Measurements from ENCODE around the gene KIAA1328. TPM values are rescaled to one million over a fixed set of nuclear protein-coding genes. Genes with fewer than 3 reads are reported as not detected.

Gene KIAA1328
- total and polyA plus RNA-seq, 2 experiments from 2014 or later: 3.3 to 12.5 TPM

DNA sequence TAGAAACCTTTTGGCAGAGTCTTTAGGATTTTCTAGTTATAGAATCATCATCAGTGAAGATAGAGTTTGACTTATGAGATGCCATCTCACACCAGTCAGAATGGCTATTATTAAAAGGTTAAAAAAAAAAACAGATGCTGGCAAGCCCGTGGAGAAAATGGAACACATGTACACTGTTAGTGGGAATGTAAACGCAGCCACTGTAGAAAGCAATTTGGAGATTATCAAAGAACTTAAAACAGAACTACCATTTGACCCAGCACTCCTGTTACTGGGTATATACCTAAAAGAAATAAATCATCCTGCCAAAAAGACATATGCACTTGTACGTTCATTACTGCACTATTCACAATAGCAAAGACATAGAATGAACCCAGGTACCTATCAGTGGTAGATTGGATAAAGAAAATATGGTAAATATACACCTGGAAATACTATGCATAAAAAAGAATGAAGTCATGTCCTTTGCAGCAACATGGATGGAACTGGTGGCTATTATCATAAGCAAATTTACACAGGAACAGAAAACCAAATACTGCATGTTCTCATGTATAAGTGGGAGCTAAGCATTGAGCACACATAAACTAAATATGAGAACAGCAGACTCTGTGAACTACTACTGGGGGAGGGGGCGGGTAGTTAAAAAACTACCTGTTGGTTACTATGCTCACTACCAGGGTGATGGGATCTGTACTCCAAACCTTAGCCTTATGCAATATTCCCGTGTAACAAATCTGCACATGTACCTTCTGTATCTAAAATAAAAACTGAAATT, 279.0 kb downstream of the KIAA1328 start:
- no peak overlapping the region for H3K4me3 ChIP-seq
- H3K79me2 ChIP-seq: no peaks in the 10 kb centered on the region
- H3K27ac ChIP-seq: no peak overlapping the region
- H3K9me3 ChIP-seq (ENCODE audit: low read depth): no peaks in the 10 kb centered on the region
- no peaks in the 10 kb centered on the region for H3K27me3 ChIP-seq
- no peak for DNase-seq (ENCODE audit: low spot score)
- no peak overlapping the region for H3K4me2 ChIP-seq
- no peaks in the 10 kb centered on the region for H4K20me1 ChIP-seq (ENCODE audit: insufficient read depth, poor library complexity, severe bottlenecking)
- no peaks in the 10 kb centered on the region for H3K36me3 ChIP-seq (replicated peaks; ENCODE audit: insufficient read depth, low read depth)
- TF ChIP-seq, protein P1, sequence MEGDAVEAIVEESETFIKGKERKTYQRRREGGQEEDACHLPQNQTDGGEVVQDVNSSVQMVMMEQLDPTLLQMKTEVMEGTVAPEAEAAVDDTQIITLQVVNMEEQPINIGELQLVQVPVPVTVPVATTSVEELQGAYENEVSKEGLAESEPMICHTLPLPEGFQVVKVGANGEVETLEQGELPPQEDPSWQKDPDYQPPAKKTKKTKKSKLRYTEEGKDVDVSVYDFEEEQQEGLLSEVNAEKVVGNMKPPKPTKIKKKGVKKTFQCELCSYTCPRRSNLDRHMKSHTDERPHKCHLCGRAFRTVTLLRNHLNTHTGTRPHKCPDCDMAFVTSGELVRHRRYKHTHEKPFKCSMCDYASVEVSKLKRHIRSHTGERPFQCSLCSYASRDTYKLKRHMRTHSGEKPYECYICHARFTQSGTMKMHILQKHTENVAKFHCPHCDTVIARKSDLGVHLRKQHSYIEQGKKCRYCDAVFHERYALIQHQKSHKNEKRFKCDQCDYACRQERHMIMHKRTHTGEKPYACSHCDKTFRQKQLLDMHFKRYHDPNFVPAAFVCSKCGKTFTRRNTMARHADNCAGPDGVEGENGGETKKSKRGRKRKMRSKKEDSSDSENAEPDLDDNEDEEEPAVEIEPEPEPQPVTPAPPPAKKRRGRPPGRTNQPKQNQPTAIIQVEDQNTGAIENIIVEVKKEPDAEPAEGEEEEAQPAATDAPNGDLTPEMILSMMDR (IDR thresholded peaks at IDR 0.05; ENCODE audit: poor library complexity): no peak
- TF ChIP-seq EZH2 (IDR thresholded peaks at IDR 0.05; ENCODE audit: borderline replicate concordance) (no peak), EZH2phosphoT487 (IDR thresholded peaks at IDR 0.05; ENCODE audit: low read depth, severe bottlenecking, unreplicated experiment) (no peak)
- no peaks in the 10 kb centered on the region for H3K9me2 ChIP-seq (replicated peaks; ENCODE audit: insufficient read depth)
- WGBS (ENCODE audit: low lambda C conversion rate, missing lambda C conversion rate): 69% methylated on average over 5 of the region's 5 CpGs
- no peaks in the 10 kb centered on the region for H3K4me1 ChIP-seq (ENCODE audit: insufficient read depth)
- H2AFZ ChIP-seq: no peak overlapping the region

DNA sequence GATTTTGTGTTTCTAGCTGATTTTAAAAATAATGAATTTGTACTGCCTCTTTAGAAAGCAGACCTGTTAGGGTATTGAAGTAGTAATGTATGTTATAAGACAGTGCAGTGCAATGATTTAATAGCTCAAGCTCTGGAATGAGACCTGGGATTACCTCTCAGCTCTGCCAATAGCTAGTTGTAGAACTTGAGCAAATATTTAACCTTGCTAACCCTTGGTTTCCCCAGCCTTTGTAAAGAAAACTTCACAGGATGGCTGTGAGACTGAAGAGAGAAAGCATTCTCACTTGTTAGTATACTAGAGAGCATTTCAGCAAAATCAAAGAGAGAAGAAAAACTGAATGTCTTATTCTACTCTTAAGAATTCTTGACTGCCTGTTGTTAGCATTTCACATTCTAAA, 293.9 kb downstream of the KIAA1328 start:
- peak; percentile 9 for DNase-seq (ENCODE audit: low spot score)
- Histone ChIP-seq H3K36me3 (replicated peaks; ENCODE audit: insufficient read depth, low read depth) (no peaks in the 10 kb centered on the region), H3K27ac (no peak overlapping the region), H3K4me3 (no peak overlapping the region), H4K20me1 (ENCODE audit: insufficient read depth, poor library complexity, severe bottlenecking) (no peaks in the 10 kb centered on the region), H3K4me2 (peak overlapping the region; percentile 15), H2AFZ (no peak overlapping the region), H3K79me2 (no peaks in the 10 kb centered on the region), H3K27me3 (no peaks in the 10 kb centered on the region), H3K4me1 (ENCODE audit: insufficient read depth) (no peaks in the 10 kb centered on the region), H3K9me2 (replicated peaks; ENCODE audit: insufficient read depth) (no peaks in the 10 kb centered on the region), H3K9me3 (ENCODE audit: low read depth) (no peaks in the 10 kb centered on the region)
- TF ChIP-seq, protein P1 (IDR thresholded peaks at IDR 0.05; ENCODE audit: poor library complexity): no peak
- TF ChIP-seq EZH2 (IDR thresholded peaks at IDR 0.05; ENCODE audit: borderline replicate concordance) (no peak), EZH2phosphoT487 (IDR thresholded peaks at IDR 0.05; ENCODE audit: low read depth, severe bottlenecking, unreplicated experiment) (no peak)

DNA sequence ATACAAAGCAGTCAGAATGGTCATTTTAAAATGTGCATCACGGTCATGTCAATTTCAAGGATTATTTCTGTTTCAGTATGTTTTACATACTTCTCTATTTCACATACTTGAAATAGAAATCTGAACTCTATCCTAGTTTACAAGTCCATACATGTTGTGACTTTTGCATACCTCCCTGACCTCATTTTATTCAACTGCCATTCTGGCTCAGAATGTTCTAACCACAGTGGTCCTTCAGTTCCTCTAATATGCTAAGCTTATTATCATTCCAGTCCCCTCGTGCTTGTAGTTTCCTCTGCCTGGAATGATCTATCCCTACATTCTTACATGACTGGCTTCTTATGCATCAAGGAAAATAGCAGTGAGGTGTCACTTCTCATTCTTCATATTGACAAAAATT, 295.6 kb downstream of the KIAA1328 start:
- no peaks in the 10 kb centered on the region for H3K79me2 ChIP-seq
- no peak overlapping the region for H2AFZ ChIP-seq
- no peaks in the 10 kb centered on the region for H3K36me3 ChIP-seq (replicated peaks; ENCODE audit: insufficient read depth, low read depth)
- H4K20me1 ChIP-seq (ENCODE audit: insufficient read depth, poor library complexity, severe bottlenecking): no peaks in the 10 kb centered on the region
- no peak overlapping the region for H3K4me3 ChIP-seq
- no peaks in the 10 kb centered on the region for H3K4me1 ChIP-seq (ENCODE audit: insufficient read depth)
- WGBS (ENCODE audit: low lambda C conversion rate, missing lambda C conversion rate): 78% methylated on average over 2 of the region's 2 CpGs
- no peak overlapping the region for H3K4me2 ChIP-seq
- TF ChIP-seq, protein P1 (IDR thresholded peaks at IDR 0.05; ENCODE audit: poor library complexity): no peak
- TF ChIP-seq EZH2 (IDR thresholded peaks at IDR 0.05; ENCODE audit: borderline replicate concordance): no peak
- no peak for TF ChIP-seq EZH2phosphoT487 (IDR thresholded peaks at IDR 0.05; ENCODE audit: low read depth, severe bottlenecking, unreplicated experiment)
- no peaks in the 10 kb centered on the region for H3K9me2 ChIP-seq (replicated peaks; ENCODE audit: insufficient read depth)
- H3K9me3 ChIP-seq (ENCODE audit: low read depth): no peaks in the 10 kb centered on the region
- H3K27ac ChIP-seq: no peak overlapping the region
- no peak for DNase-seq (ENCODE audit: low spot score)
- H3K27me3 ChIP-seq: no peaks in the 10 kb centered on the region
